Mesodermal cell (in vitro differentiated cells): Measurements from ENCODE around the gene DHRSX.

ENCODE experiments used
- H3K27ac ChIP-seq: 2 replicates; pipeline ENCODE4 v1.7.0; 2013; ENCODE audit warnings: mild to moderate bottlenecking, low read depth, low read length, moderate library complexity; ENCODE audit not compliant: severe bottlenecking
- H3K36me3 ChIP-seq: 2 replicates; pipeline ENCODE4 v1.7.1; 2013; ENCODE audit warnings: mild to moderate bottlenecking, low read length, moderate library complexity; ENCODE audit not compliant: control insufficient read depth, insufficient read depth
- H3K4me1 ChIP-seq: one replicate; pipeline ENCODE4 v1.7.1; 2013; ENCODE audit warnings: mild to moderate bottlenecking, low read length; ENCODE audit not compliant: insufficient read depth, control insufficient read depth, poor library complexity, severe bottlenecking
- H3K4me3 ChIP-seq: 2 replicates; pipeline ENCODE4 v1.7.0; 2013; ENCODE audit warnings: low read length, control low read depth, mild to moderate bottlenecking; ENCODE audit not compliant: insufficient read depth, poor library complexity, severe bottlenecking; ENCODE audit errors: extremely low read depth
- H3K9me3 ChIP-seq: 2 replicates; pipeline ENCODE4 v1.7.1; 2013; ENCODE audit warnings: mild to moderate bottlenecking, low read length, moderate library complexity; ENCODE audit not compliant: control insufficient read depth
- WGBS, 2 experiments: methylation state at CpG; one replicate each; pipeline ENCODE4 v1.1.5; 2013; ENCODE audit warnings: missing lambda C conversion rate in 2 of 2; ENCODE audit not compliant: insufficient coverage in 2 of 2; 5-methylcytosine and 5-hydroxymethylcytosine counted together

Gene DHRSX

DNA sequence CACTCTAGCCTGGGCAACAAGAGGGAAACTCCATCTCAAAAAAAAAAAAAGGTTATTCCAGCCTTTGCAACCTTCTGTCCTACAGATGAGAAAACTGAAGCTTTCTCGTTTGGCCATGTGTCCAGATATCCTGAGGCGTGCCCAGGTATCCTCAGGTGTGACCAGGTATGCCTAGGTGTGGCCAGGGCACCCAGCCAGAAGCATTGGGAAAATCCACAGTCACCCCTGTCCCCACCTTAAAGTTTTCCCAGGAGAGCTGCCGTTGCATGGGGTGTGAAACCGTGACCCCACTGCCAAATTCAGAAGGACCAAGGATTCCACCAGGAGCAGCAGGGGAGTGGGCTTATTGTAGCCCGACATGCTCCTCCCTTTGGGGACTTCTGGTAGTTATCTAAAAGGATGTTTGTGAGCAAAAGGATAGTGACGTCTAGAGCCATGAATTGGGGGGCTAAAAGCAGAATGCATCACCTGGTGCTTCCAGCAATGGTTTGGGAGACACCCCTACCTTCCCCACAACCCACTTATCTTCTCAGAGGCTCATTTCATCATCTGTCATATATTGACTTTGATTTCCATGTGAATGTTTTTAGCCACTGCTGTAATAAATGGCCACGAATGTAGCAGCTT lies 4.0 kb upstream of the DHRSX start:
- Histone ChIP-seq H3K36me3 (no peaks in the 10 kb centered on the region), H3K9me3 (no peaks in the 10 kb centered on the region), H3K4me3 (no peak overlapping the region), H3K4me1 (no peaks in the 10 kb centered on the region), H3K27ac (no peak overlapping the region)
- WGBS, 2 experiments: 93% methylated on average over 5 to 6 of the region's 7 CpGs

DNA sequence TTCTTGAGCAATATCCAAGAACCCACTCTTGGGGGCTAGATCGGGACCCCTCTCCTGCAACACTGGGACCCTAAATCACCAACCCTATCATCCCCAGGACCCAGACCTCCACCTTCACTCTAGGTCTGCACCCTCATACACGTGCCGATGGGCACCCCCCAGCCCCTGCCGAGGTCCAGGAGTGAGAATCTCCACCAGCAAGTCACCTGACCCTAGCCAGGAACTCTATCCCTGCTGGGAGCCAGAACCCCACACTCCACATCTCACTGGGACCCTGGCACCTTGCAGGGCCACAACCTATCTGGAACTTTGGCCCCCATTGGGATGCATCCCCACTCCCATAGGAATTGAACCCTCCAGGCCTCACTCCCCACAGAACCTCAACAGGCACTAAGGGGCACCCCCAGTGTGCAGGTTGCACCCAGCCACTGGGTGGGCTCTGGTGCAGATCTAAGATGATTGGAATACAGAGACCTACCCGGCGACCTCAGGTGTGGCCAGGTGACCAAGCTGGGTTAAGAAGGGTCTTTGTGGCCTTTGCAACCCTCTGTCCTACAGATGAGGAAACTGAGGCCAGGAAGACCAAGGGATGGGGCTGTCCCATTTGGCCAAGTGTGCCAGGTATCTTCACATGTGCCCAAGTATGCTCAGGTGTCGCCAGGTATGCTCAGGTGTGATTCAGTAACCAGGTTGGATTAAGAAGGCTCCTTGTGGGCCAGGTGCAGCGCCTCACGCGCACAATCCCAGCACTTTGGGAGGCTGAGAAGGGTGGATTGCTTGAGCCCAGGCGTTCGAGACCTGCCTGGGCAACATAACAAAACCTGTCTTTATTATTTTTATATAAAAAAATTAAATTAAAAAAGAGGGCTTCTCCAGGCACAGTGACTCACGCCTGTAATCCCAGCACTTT lies 3.1 kb upstream of the DHRSX start:
- Histone ChIP-seq H3K4me3 (no peak overlapping the region), H3K27ac (no peak overlapping the region), H3K9me3 (no peaks in the 10 kb centered on the region), H3K4me1 (peaks cover 6% of the 10 kb centered on the region), H3K36me3 (no peaks in the 10 kb centered on the region)
- WGBS, 2 experiments: 94 to 95% methylated on average over 10 of the region's 13 CpGs

DNA sequence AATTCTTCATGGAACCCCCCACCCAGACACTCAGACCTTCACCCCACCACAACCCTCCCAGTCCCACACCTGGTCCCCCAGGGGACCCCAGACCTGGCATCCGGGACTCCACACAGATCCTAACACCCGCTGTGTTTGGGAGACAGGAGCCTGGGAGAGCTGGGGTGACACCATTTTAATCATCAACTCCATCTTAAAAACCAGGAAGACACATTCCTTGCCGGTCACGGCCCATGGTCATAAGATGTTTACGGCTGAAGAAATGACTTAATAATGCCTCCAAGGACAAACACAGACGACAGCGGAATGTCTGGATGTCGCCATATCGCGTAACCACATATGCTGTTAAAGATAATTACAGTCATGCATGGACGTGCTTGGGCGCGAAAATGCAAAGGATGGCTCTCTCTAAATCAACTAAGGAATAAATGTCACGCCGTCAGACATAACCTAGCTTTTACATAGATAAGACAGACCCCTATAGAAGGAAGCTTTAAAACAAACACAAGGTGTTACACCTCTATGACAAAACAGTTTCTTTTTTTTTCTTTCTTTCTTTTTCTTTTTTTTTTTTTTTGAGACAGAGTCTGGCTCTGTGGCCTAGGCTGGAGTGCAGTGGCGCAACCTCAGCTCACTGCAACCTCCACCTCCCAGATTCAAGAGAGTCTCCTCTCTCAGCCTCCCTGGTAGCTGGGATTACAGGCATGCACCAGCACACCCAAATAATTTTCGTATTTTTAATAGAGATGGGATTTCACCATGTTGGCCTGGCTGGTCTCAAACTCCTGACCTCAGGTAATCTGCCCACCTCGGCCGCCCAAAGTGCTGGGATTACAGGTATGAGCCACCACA lies 2.1 kb upstream of the DHRSX start:
- Histone ChIP-seq H3K4me3 (no peak overlapping the region), H3K4me1 (peaks cover 12% of the 10 kb centered on the region), H3K9me3 (no peaks in the 10 kb centered on the region), H3K27ac (peak overlapping the region; percentile 10), H3K36me3 (peaks cover 3% of the 10 kb centered on the region)
- 84 to 93% methylated on average over 17 to 19 of the region's 19 CpGs for WGBS, 2 experiments

DNA sequence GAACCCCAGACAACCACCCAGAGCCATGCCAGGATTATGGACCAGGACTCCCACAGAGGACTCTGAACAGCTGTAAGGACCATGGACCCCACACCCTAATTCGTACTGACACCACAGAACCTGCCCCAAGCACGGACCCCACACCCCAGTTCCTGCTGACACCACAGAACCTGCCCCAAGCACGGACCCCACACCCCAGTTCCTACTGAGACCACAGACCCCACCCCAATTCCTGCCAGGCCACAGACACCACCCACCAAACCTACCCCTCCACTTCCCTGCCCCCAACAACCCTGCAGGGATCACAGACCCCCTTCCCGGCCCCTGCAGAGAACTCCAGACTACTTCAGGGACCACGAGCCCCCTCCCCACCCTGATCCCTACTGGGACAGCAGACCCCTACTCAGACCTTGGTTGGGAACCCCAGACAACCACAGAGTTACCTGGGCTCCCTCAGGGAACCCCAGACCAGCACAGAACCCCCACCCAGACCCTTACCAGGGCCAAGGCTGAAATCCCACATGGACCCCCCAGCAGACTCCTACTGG lies 1.4 kb upstream of the DHRSX start:
- Histone ChIP-seq H3K27ac (peak overlapping the region; percentile 10), H3K9me3 (no peaks in the 10 kb centered on the region), H3K4me3 (no peak overlapping the region), H3K4me1 (peaks cover 13% of the 10 kb centered on the region), H3K36me3 (peaks cover 8% of the 10 kb centered on the region)
- 94 to 96% methylated on average over 2 to 4 of the region's 5 CpGs for WGBS, 2 experiments

DNA sequence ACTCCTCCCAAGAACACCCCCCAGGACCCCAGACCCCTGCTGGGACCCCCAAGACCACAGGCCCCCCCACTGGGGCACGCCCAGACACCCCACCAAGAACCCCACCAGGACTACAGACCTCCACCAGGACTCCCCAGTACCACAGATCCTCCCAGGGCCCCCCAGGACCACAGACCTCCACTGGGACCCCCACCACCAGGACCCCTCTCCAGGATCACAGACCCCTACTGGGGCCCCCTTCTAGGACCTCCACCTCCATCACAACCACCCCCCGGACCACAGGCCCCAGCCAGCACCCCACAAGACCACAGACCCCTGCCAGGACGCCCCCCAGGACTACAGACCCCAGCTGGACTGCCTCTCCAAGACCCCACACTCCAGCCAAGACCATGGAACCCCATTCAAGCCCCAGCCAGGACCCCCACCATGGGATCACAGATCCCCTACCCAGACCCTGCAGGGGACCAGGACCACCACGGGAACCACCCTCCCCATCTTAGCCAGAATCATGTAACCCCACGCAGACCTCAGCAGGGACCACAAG lies 855 bp upstream of the DHRSX start:
- WGBS, 2 experiments: 86 to 100% methylated on average over 2 to 3 of the region's 5 CpGs
- Histone ChIP-seq H3K36me3 (peaks cover 12% of the 10 kb centered on the region), H3K4me1 (peaks cover 13% of the 10 kb centered on the region), H3K4me3 (no peak overlapping the region), H3K27ac (no peak overlapping the region), H3K9me3 (no peaks in the 10 kb centered on the region)

DNA sequence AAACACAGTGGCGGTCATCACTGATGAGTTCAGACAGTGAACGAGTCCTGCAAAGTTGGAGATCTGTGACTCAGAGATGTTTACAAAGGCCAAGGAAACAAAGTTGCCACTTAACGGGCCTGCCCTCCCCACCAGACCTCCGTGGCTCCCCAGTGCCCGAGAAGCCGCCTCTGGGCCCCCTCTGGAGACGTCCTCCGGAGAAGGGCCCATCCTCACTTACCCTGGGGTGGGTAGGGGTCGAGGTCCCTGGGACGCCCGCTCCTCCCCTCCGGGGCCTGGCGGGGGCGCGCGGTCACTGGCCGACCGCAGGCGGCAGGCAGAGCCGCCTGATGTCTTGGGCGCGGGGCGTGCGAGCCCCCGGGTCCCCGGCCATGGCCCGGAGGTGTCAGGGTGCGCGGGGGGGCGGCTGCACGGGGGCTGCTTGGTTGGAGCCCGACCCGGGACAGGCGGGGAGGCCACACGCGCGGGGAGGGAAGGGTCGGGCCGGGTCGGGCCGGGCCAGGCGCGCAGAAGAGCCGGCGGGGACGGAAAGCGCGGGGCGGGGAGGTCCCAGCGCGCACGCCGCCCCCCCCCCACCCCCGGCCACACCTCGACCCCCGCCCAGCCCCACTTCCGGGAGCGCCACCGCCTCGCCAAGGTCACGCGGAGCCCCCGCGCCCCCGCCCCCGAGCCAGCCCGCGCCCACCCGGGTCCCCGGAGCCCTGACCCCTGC lies 529 bp downstream of the DHRSX start:
- Histone ChIP-seq H3K4me1 (peaks cover 13% of the 10 kb centered on the region), H3K4me3 (peak overlapping the region; percentile 75), H3K9me3 (no peaks in the 10 kb centered on the region), H3K36me3 (peaks cover 25% of the 10 kb centered on the region), H3K27ac (peak overlapping the region; percentile 78)
- WGBS, 2 experiments: 0 to 3% methylated on average over 19 to 23 of the region's 70 CpGs

DNA sequence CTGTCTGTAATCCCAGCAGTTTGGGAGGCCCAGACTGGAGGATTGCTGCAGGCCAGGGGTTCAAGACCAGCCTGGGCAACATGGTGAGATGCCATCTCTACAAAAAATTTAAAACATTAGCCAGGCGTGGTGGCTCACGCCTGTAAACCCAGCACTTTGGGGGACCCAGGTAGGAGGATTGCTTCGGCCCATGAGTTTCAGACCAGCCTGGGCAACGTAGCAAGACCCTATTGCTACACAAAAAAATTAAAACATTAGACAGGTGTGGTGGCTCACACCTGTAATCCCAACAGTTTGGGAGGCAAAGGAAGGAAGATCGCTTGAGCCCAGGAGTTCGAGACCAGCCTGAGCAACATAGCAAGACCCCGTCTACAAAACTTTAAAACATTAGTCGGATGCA lies 1.3 kb downstream of the DHRSX start:
- WGBS, 2 experiments: 91 to 93% methylated on average over 7 of the region's 8 CpGs
- Histone ChIP-seq H3K9me3 (no peaks in the 10 kb centered on the region), H3K4me1 (peaks cover 13% of the 10 kb centered on the region), H3K27ac (peak overlapping the region; percentile 83), H3K4me3 (peak overlapping the region; percentile 75), H3K36me3 (peaks cover 25% of the 10 kb centered on the region)

DNA sequence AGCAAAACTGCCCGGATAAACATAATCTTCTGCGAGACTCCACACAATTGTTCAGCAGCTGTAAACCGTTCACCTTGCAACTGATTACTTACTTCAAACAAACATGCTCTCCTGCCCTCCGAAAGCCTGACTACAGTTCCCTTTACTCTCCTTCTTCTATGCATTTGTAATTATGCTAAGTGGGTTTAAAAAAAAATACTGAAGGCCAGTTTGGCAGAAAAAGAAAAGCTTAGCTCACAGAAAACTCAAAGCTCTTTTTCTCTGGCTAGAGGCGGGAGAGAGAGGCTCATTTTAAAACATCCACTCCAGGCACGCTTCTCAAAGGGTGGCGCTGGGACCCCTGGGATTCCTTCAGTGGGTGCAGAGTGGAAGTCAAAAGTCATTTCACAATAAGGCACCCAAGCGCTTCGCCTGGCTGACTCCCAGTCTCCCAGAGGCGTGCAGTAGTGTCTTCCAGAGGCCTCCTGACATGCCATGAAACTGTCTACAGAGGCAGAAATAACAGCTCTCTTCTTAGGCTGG lies 1.9 kb downstream of the DHRSX start:
- 16 to 18% methylated on average over 6 of the region's 10 CpGs for WGBS, 2 experiments
- Histone ChIP-seq H3K4me3 (peak overlapping the region; percentile 75), H3K9me3 (no peaks in the 10 kb centered on the region), H3K27ac (peak overlapping the region; percentile 83), H3K4me1 (peaks cover 13% of the 10 kb centered on the region), H3K36me3 (peaks cover 25% of the 10 kb centered on the region)

DNA sequence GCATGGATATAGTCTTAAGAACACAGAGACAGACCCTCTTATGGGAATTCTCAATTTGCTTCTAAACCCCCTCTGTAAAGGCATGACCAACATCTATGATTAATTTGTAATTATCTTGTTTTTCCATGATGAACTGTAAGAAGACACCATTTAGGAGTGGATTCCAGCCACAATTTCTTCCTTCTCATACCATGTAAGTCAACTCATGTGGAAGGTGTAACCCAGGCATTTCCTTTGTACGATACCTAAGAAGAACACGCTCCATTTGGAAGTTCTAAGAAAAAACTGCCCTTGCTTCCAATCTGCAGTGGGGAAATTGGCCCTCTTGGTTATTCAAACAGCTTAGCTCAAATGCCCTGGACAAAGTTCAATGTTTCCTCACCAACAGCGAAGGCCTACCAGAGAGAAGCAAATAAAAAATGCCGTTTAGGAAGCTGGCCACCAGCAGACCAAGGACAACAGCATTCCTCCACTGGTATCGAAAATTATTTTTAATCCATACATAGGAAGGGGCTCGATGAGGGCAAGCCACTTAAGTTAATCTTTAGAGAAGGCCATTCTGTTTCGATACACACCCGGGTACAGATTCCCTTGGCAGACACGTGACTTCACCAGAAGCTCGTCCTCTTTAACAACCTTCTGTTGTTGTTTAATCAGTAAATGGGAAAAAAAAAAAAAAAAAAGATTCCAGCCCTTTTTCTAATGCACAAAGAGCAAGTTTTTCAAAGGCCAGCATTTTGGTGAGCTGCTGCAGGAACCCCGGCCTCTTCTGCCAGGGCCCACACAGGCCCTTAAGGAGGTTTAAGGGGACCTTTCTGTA lies 2.6 kb downstream of the DHRSX start:
- Histone ChIP-seq H3K36me3 (peaks cover 26% of the 10 kb centered on the region), H3K4me3 (peak overlapping the region; percentile 75), H3K9me3 (no peaks in the 10 kb centered on the region), H3K27ac (peak overlapping the region; percentile 83), H3K4me1 (peaks cover 13% of the 10 kb centered on the region)
- 81 to 85% methylated on average over 4 to 7 of the region's 11 CpGs for WGBS, 2 experiments
